AG04450 (cell line): ENCODE measurements around the gene TMEM171. TPM values are rescaled to one million over a fixed set of nuclear protein-coding genes. Genes with fewer than 3 reads are reported as not detected.

Experiments used
- CTCF ChIA-PET: fragments of 300-600, 350-600 bp; formaldehyde crosslinking; extraction: SDS; loops from one replicate; lab custom pipeline; 2022; ENCODE audit warnings: antibody characterized with exemption, inconsistent platforms; lab: Charles Lee
- POLR2A ChIA-PET: fragments of 350-600 bp; formaldehyde crosslinking; extraction: SDS; loops from one replicate; lab custom pipeline; 2021; ENCODE audit warnings: antibody characterized with exemption, inconsistent platforms; lab: Yijun Ruan, JAX
- DNase-seq: peaks from one replicate; pipeline ENCODE4 v3.0.0-alpha.2; 2011; ENCODE audit warnings: low read depth, low spot score
- H3K27ac ChIP-seq: one replicate; pipeline ENCODE4 v1.5.1; 2012; ENCODE audit warnings: low read depth, low read length, control low read depth
- H3K27me3 ChIP-seq: one replicate; pipeline ENCODE4 v1.6.0; 2012; ENCODE audit warnings: low read length; ENCODE audit not compliant: control insufficient read depth, insufficient read depth
- H3K4me3 ChIP-seq: 2 replicates; pipeline ENCODE4 v1.5.1; 2011; ENCODE audit warnings: mild to moderate bottlenecking, low read depth, low read length, control low read depth
- H3K9me3 ChIP-seq: 2 replicates; pipeline ENCODE4 v1.5.1; 2012; ENCODE audit warnings: low read length; ENCODE audit not compliant: control insufficient read depth, insufficient read depth
- CTCF ChIP-seq: IDR thresholded peaks from 2 replicates; pipeline ENCODE4 v1.5.1; 2011; ENCODE audit warnings: low read depth, low read length, control low read depth, inconsistent platforms
- polyA plus RNA-seq: library from polyadenylated mRNA; depleted of rRNA; stranded (reverse); fragments of >200 nt; gene quantifications from 2 replicates; pipeline ENCODE4 v1.2.3, GENCODE V29; 2011

TMEM171 gene
- polyA plus RNA-seq, 1 experiment = 10.6 TPM

- H3K9me3 ChIP-seq = no peaks in the 10 kb centered on the region
- no peak overlapping the region for H3K4me3 ChIP-seq
- DNase-seq = no peak
- no peak for TF ChIP-seq CTCF
- ChIA-PET CTCF (interaction anchor here (0.9 to 2.8 kb wide), 2 partner anchors 97 to 112 kb away, joined by 3 to 16 read pairs; no protein-coding TSS in a partner anchor), POLR2A (no interaction called here)
- H3K27ac ChIP-seq = no peak overlapping the region
- no peaks in the 10 kb centered on the region for H3K27me3 ChIP-seq
These were observed 16.0 kb upstream of the TMEM171 start for GRCh38 chr5:73104326-73104725.

- no peak for DNase-seq
- H3K9me3 ChIP-seq = no peaks in the 10 kb centered on the region
- no peak overlapping the region for H3K27ac ChIP-seq
- no peaks in the 10 kb centered on the region for H3K27me3 ChIP-seq
- no peak overlapping the region for H3K4me3 ChIP-seq
- POLR2A ChIA-PET = no interaction called here
- TF ChIP-seq CTCF = no peak
- CTCF ChIA-PET = no interaction called here
These were observed 14.0 kb upstream of the TMEM171 start for GRCh38 chr5:73106335-73106734.

GRCh38 chr5:73110190-73110589 is 10.2 kb upstream of the TMEM171 start:
- Histone ChIP-seq H3K27me3 (no peaks in the 10 kb centered on the region), H3K4me3 (no peak overlapping the region), H3K9me3 (peaks cover 6% of the 10 kb centered on the region; the same call in 1 of the 2 replicates), H3K27ac (no peak overlapping the region)
- ChIA-PET CTCF (interaction anchor here (0.9 to 2.2 kb wide), 3 partner anchors 26 to 106 kb away, joined by 3 to 10 read pairs (median 5); no protein-coding TSS in a partner anchor), POLR2A (no interaction called here)
- TF ChIP-seq CTCF = no peak
- DNase-seq = no peak

DNA sequence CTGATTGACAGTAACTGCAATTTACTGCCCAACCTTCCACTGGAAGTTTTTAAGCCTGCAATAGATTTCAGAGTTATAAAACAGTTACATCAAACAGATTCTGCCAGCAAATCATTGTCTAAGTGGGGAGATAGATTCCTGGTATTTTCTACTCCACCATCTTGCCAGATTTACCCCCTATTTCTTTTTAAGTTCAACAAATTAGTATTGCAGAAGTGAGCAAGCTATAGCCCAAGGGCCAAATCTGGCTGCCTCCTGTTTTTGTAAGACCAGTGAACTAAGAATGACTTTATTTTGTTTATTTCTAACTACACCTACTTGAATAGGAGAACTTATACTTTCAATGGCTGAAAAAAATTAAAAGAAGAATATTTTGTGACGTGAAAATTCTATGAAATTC is 8.8 kb upstream of the TMEM171 start:
- POLR2A ChIA-PET = no interaction called here
- no peak for TF ChIP-seq CTCF
- H3K27ac ChIP-seq = no peak overlapping the region
- DNase-seq = no peak
- peaks cover 6% of the 10 kb centered on the region; the same call in 1 of the 2 replicates for H3K9me3 ChIP-seq
- CTCF ChIA-PET = interaction anchor here (0.9 to 2.2 kb wide), 2 partner anchors 90 to 105 kb away, joined by 3 to 10 read pairs; no protein-coding TSS in a partner anchor
- H3K4me3 ChIP-seq = no peak overlapping the region
- H3K27me3 ChIP-seq = no peaks in the 10 kb centered on the region

- no peak for TF ChIP-seq CTCF
- Histone ChIP-seq H3K4me3 (no peak overlapping the region), H3K27ac (no peak overlapping the region), H3K27me3 (no peaks in the 10 kb centered on the region), H3K9me3 (peaks cover 6% of the 10 kb centered on the region; the same call in 1 of the 2 replicates)
- DNase-seq = no peak
- POLR2A ChIA-PET = no interaction called here
- CTCF ChIA-PET = interaction anchor here (0.7 to 0.9 kb wide), 2 partner anchors 29 to 89 kb away, joined by 3 read pairs; no protein-coding TSS in a partner anchor
These were observed 8.0 kb upstream of the TMEM171 start for GRCh38 chr5:73112359-73112758.
